ENCODE results near the gene RASSF6. TPM values are rescaled to one million over a fixed set of nuclear protein-coding genes. Genes with fewer than 3 reads are reported as not detected.
A peak's percentile ranks its signal among the peaks of the same experiment; 100 is the strongest.
"Not testable (repeated sequence)": the region's sequence is repeated elsewhere in the genome, so short reads cannot be mapped to it uniquely, and the experiment has no call there.

Gene RASSF6
- total and polyA plus RNA-seq, 5 donors: not detected

- peak; percentile 39 to 46 (median 43) for DNase-seq
- no peaks in the 10 kb centered on the region for H3K9me3 ChIP-seq (ENCODE audit: control insufficient read depth, low read length)
- 59% methylated on average over 8 of the region's 8 CpGs for WGBS
- intact Hi-C loops (cut with DNase I): no loop called here
- ATAC-seq: peak; percentile 44 to 55
- no peaks in the 10 kb centered on the region for H3K4me1 ChIP-seq (ENCODE audit: control insufficient read depth, insufficient read depth, low read length)
- H3K27me3 ChIP-seq (ENCODE audit: control insufficient read depth, insufficient read depth): no peaks in the 10 kb centered on the region
- H3K4me3 ChIP-seq (ENCODE audit: low read length): no peak overlapping the region
- H3K27ac ChIP-seq (ENCODE audit: low read length): no peak overlapping the region
Observed at GRCh38 chr4:73573794-73574528, 46.3 kb downstream of the RASSF6 start.

- H3K4me1 ChIP-seq (ENCODE audit: control insufficient read depth, insufficient read depth, low read length); H3K4me3 ChIP-seq (ENCODE audit: low read length); H3K27me3 ChIP-seq (ENCODE audit: control insufficient read depth, insufficient read depth); ATAC-seq; H3K9me3 ChIP-seq (ENCODE audit: control insufficient read depth, low read length); DNase-seq; H3K27ac ChIP-seq (ENCODE audit: low read length); intact Hi-C loops (cut with DNase I): not testable (repeated sequence)
- WGBS: 94% methylated on average over 11 of the region's 11 CpGs
Observed at GRCh38 chr4:73550865-73551264, 69.4 kb downstream of the RASSF6 start.

GRCh38 chr4:73544620-73545019, 75.6 kb downstream of the RASSF6 start:
- 82% methylated on average over 2 of the region's 2 CpGs for WGBS
- Histone ChIP-seq H3K27ac (ENCODE audit: low read length) (no peak overlapping the region), H3K9me3 (ENCODE audit: control insufficient read depth, low read length) (no peaks in the 10 kb centered on the region), H3K4me3 (ENCODE audit: low read length) (no peak overlapping the region), H3K4me1 (ENCODE audit: control insufficient read depth, insufficient read depth, low read length) (no peaks in the 10 kb centered on the region), H3K27me3 (ENCODE audit: control insufficient read depth, insufficient read depth) (no peaks in the 10 kb centered on the region)
- DNase-seq (no peak), ATAC-seq (no peak)
- intact Hi-C loops (cut with DNase I): no loop called here

GRCh38 chr4:73541251-73541650, 79.0 kb downstream of the RASSF6 start:
- no peaks in the 10 kb centered on the region for H3K4me1 ChIP-seq (ENCODE audit: control insufficient read depth, insufficient read depth, low read length)
- H3K4me3 ChIP-seq (ENCODE audit: low read length): no peak overlapping the region
- 66% methylated on average over 3 of the region's 3 CpGs for WGBS
- no peaks in the 10 kb centered on the region for H3K9me3 ChIP-seq (ENCODE audit: control insufficient read depth, low read length)
- intact Hi-C loops (cut with DNase I): no loop called here
- no peak overlapping the region for H3K27ac ChIP-seq (ENCODE audit: low read length)
- DNase-seq (no peak), ATAC-seq (no peak)
- H3K27me3 ChIP-seq (ENCODE audit: control insufficient read depth, insufficient read depth): no peaks in the 10 kb centered on the region

- H3K27me3 ChIP-seq (ENCODE audit: control insufficient read depth, insufficient read depth): no peaks in the 10 kb centered on the region
- intact Hi-C loops (cut with DNase I): no loop called here
- no peaks in the 10 kb centered on the region for H3K9me3 ChIP-seq (ENCODE audit: control insufficient read depth, low read length)
- 78% methylated on average over 3 of the region's 3 CpGs for WGBS
- H3K4me1 ChIP-seq (ENCODE audit: control insufficient read depth, insufficient read depth, low read length): no peaks in the 10 kb centered on the region
- no peak overlapping the region for H3K4me3 ChIP-seq (ENCODE audit: low read length)
- no peak for DNase-seq
- no peak for ATAC-seq
- H3K27ac ChIP-seq (ENCODE audit: low read length): no peak overlapping the region
Observed at GRCh38 chr4:73540826-73541225, 79.4 kb downstream of the RASSF6 start.

- Histone ChIP-seq H3K4me3 (ENCODE audit: low read length) (no peak overlapping the region), H3K27me3 (ENCODE audit: control insufficient read depth, insufficient read depth) (no peaks in the 10 kb centered on the region), H3K9me3 (ENCODE audit: control insufficient read depth, low read length) (no peaks in the 10 kb centered on the region), H3K27ac (ENCODE audit: low read length) (no peak overlapping the region), H3K4me1 (ENCODE audit: control insufficient read depth, insufficient read depth, low read length) (no peaks in the 10 kb centered on the region)
- no peak for ATAC-seq
- WGBS: 47% methylated on average over 4 of the region's 4 CpGs
- intact Hi-C loops (cut with DNase I): no loop called here
- no peak for DNase-seq
Observed at GRCh38 chr4:73539386-73539785, 80.8 kb downstream of the RASSF6 start.

- no peak for DNase-seq
- Histone ChIP-seq H3K27me3 (ENCODE audit: control insufficient read depth, insufficient read depth) (no peaks in the 10 kb centered on the region), H3K9me3 (ENCODE audit: control insufficient read depth, low read length) (no peaks in the 10 kb centered on the region), H3K4me1 (ENCODE audit: control insufficient read depth, insufficient read depth, low read length) (no peaks in the 10 kb centered on the region), H3K4me3 (ENCODE audit: low read length) (no peak overlapping the region), H3K27ac (ENCODE audit: low read length) (no peak overlapping the region)
- WGBS: 74% methylated on average over 2 of the region's 2 CpGs
- intact Hi-C loops (cut with DNase I): no loop called here
- no peak for ATAC-seq
Observed at GRCh38 chr4:73538162-73538561, 82.1 kb downstream of the RASSF6 start.

GRCh38 chr4:73533515-73534422, 86.5 kb downstream of the RASSF6 start:
- ATAC-seq: no peak
- 73% methylated on average over 2 of the region's 2 CpGs for WGBS
- intact Hi-C loops (cut with DNase I): no loop called here
- Histone ChIP-seq H3K9me3 (ENCODE audit: control insufficient read depth, low read length) (no peaks in the 10 kb centered on the region), H3K4me3 (ENCODE audit: low read length) (no peak overlapping the region), H3K27me3 (ENCODE audit: control insufficient read depth, insufficient read depth) (no peaks in the 10 kb centered on the region), H3K27ac (ENCODE audit: low read length) (no peak overlapping the region), H3K4me1 (ENCODE audit: control insufficient read depth, insufficient read depth, low read length) (no peaks in the 10 kb centered on the region)
- DNase-seq: no peak

GRCh38 chr4:73528171-73528570, 92.1 kb downstream of the RASSF6 start:
- H3K9me3 ChIP-seq (ENCODE audit: control insufficient read depth, low read length): no peaks in the 10 kb centered on the region
- DNase-seq (no peak), ATAC-seq (no peak)
- no peaks in the 10 kb centered on the region for H3K27me3 ChIP-seq (ENCODE audit: control insufficient read depth, insufficient read depth)
- H3K27ac ChIP-seq (ENCODE audit: low read length): no peak overlapping the region
- intact Hi-C loops (cut with DNase I): no loop called here
- no peak overlapping the region for H3K4me3 ChIP-seq (ENCODE audit: low read length)
- 92% methylated on average over 2 of the region's 2 CpGs for WGBS
- H3K4me1 ChIP-seq (ENCODE audit: control insufficient read depth, insufficient read depth, low read length): no peaks in the 10 kb centered on the region

GRCh38 chr4:73527196-73527595, 93.0 kb downstream of the RASSF6 start:
- Histone ChIP-seq H3K4me1 (ENCODE audit: control insufficient read depth, insufficient read depth, low read length) (no peaks in the 10 kb centered on the region), H3K27me3 (ENCODE audit: control insufficient read depth, insufficient read depth) (no peaks in the 10 kb centered on the region), H3K27ac (ENCODE audit: low read length) (no peak overlapping the region), H3K4me3 (ENCODE audit: low read length) (no peak overlapping the region), H3K9me3 (ENCODE audit: control insufficient read depth, low read length) (no peaks in the 10 kb centered on the region)
- ATAC-seq: no peak
- no peak for DNase-seq
- WGBS: 69% methylated on average over 1 of the region's 1 CpG
- intact Hi-C loops (cut with DNase I): no loop called here

- Histone ChIP-seq H3K4me1 (ENCODE audit: control insufficient read depth, insufficient read depth, low read length) (no peaks in the 10 kb centered on the region), H3K4me3 (ENCODE audit: low read length) (no peak overlapping the region), H3K9me3 (ENCODE audit: control insufficient read depth, low read length) (no peaks in the 10 kb centered on the region), H3K27me3 (ENCODE audit: control insufficient read depth, insufficient read depth) (no peaks in the 10 kb centered on the region), H3K27ac (ENCODE audit: low read length) (no peak overlapping the region)
- DNase-seq (no peak), ATAC-seq (no peak)
- 54% methylated on average over 1 of the region's 1 CpG for WGBS
- intact Hi-C loops (cut with DNase I): no loop called here
Observed at GRCh38 chr4:73525611-73526010, 94.6 kb downstream of the RASSF6 start.

All from right cardiac atrium (tissue), 5 donors.